ENCODE data around the gene LILRB3. TPM values are rescaled to one million over a fixed set of nuclear protein-coding genes. Genes with fewer than 3 reads are reported as not detected.

Gene LILRB3
- total RNA-seq, 2 donors from 2014 or later = 0.44 to 4.1 TPM

GRCh38 chr19:54206831-54207177 lies 16.0 kb downstream of the LILRB3 start:
- H3K27ac ChIP-seq = peak overlapping the region; percentile 56
- intact Hi-C loops (cut with DNase I) = no loop called here
- H3K27me3 ChIP-seq = no peaks in the 10 kb centered on the region
- peak overlapping the region in 1 of 2 donors; percentile 35 for H3K9ac ChIP-seq (ENCODE audit: low read depth in 2 of 2, low read length in 2 of 2)
- H3K4me1 ChIP-seq = peaks cover 39% of the 10 kb centered on the region
- no peak for DNase-seq
- peaks cover 21% of the 10 kb centered on the region for H3K36me3 ChIP-seq
- peak overlapping the region; percentile 16 for H3K4me3 ChIP-seq
- no peaks in the 10 kb centered on the region for H3K9me3 ChIP-seq
- no peak for TF ChIP-seq CTCF (IDR thresholded peaks at IDR 0.05)

- H3K4me1 ChIP-seq = peaks cover 40% of the 10 kb centered on the region
- H3K4me3 ChIP-seq = peak overlapping the region; percentile 16
- no peak for TF ChIP-seq CTCF (IDR thresholded peaks at IDR 0.05)
- H3K27me3 ChIP-seq = no peaks in the 10 kb centered on the region
- intact Hi-C loops (cut with DNase I) = no loop called here
- H3K9ac ChIP-seq (ENCODE audit: low read depth in 2 of 2, low read length in 2 of 2) = peak overlapping the region; percentile 14 to 35
- DNase-seq = no peak
- H3K9me3 ChIP-seq = no peaks in the 10 kb centered on the region
- H3K36me3 ChIP-seq = peaks cover 21% of the 10 kb centered on the region
- H3K27ac ChIP-seq = peak overlapping the region; percentile 56
These were observed 16.6 kb downstream of the LILRB3 start for GRCh38 chr19:54206030-54206830.

- H3K27me3 ChIP-seq = no peaks in the 10 kb centered on the region
- no peak overlapping the region for H3K4me3 ChIP-seq
- no peaks in the 10 kb centered on the region for H3K9me3 ChIP-seq
- intact Hi-C loops (cut with DNase I) = no loop called here
- H3K27ac ChIP-seq = peak overlapping the region; percentile 8
- H3K36me3 ChIP-seq = peaks cover 21% of the 10 kb centered on the region
- no peak for DNase-seq
- no peak for TF ChIP-seq CTCF (IDR thresholded peaks at IDR 0.05)
- H3K4me1 ChIP-seq = peaks cover 36% of the 10 kb centered on the region
- peak overlapping the region; percentile 6 to 62 for H3K9ac ChIP-seq (ENCODE audit: low read depth in 2 of 2, low read length in 2 of 2)
These were observed 17.9 kb downstream of the LILRB3 start for GRCh38 chr19:54204767-54205468.

DNA sequence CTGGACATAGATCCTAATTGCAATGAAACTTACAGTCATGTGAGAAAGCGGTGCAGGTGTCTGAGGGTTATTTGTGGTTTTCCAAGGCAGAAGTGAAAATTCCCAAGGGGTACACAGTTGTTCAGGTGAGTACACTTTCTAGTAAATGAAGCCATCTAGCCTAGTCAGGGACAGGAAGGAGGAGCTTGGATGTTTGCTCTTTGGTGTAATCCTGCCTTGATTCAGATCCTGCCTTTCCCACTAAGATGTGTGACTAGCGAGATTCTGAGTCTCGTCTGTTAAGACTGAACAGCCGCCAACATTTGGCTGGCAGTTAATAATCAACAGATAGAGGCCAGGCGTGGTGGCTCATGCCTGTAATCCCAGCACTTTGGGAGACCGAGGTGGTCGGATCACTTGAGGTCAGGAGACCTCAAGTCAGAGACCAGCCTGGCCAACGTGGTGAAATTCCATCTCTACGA lies 19.6 kb downstream of the LILRB3 start:
- Histone ChIP-seq H3K36me3 (peaks cover 21% of the 10 kb centered on the region), H3K9me3 (no peaks in the 10 kb centered on the region), H3K4me1 (peaks cover 24% of the 10 kb centered on the region), H3K27me3 (no peaks in the 10 kb centered on the region), H3K27ac (no peak overlapping the region), H3K9ac (ENCODE audit: low read depth in 2 of 2, low read length in 2 of 2) (peak overlapping the region; percentile 3 to 83), H3K4me3 (no peak overlapping the region)
- DNase-seq = peak; percentile 61
- intact Hi-C loops (cut with DNase I) = no loop called here
- TF ChIP-seq CTCF (IDR thresholded peaks at IDR 0.05) = no peak

GRCh38 chr19:54201980-54202379 lies 20.8 kb downstream of the LILRB3 start:
- H3K27me3 ChIP-seq = no peaks in the 10 kb centered on the region
- H3K9ac ChIP-seq (ENCODE audit: low read depth in 2 of 2, low read length in 2 of 2) = peak overlapping the region; percentile 83 to 90
- no peak for TF ChIP-seq CTCF (IDR thresholded peaks at IDR 0.05)
- no peak overlapping the region for H3K27ac ChIP-seq
- H3K4me1 ChIP-seq = peaks cover 24% of the 10 kb centered on the region
- peak overlapping the region; percentile 78 for H3K4me3 ChIP-seq
- H3K9me3 ChIP-seq = no peaks in the 10 kb centered on the region
- intact Hi-C loops (cut with DNase I) = no loop called here
- peaks cover 21% of the 10 kb centered on the region for H3K36me3 ChIP-seq
- DNase-seq = no peak

All from colonic mucosa (tissue), 4 donors.